Prostate gland (tissue), 2 donors: ENCODE data around the gene TMC1. TPM values are rescaled to one million over a fixed set of nuclear protein-coding genes. Genes with fewer than 3 reads are reported as not detected.

Experiments
- DNase-seq: peaks from one replicate; pipeline ENCODE4 v3.0.0-alpha.2; 2019; ENCODE audit warnings: low spot score
- H3K27ac ChIP-seq, 2 donors: fragments of 200-600 bp; sonication (generic); 2 replicates each; pipeline ENCODE4 v1.5.1; 2017 to 2019
- H3K27me3 ChIP-seq: fragments of 200-600 bp; sonication (generic); replicated peaks from 2 replicates; pipeline ENCODE4 v1.5.1; 2019; ENCODE audit not compliant: insufficient read depth
- H3K36me3 ChIP-seq, 2 donors: fragments of 200-600 bp; sonication (generic); 1 replicate in 1 of 2; 2 replicates in 1 of 2; pipeline versions ENCODE4 v1.5.1 to v1.8.1; 2017 to 2019
- H3K4me1 ChIP-seq: fragments of 200-600 bp; sonication (generic); replicated peaks from 2 replicates; pipeline ENCODE4 v1.5.1; 2019
- H3K4me3 ChIP-seq, 2 donors: fragments of 200-600 bp; sonication (generic); 2 replicates each; pipeline ENCODE4 v1.5.1; 2017 to 2019
- H3K9me3 ChIP-seq: fragments of 200-600 bp; sonication (generic); 2 replicates; pipeline ENCODE4 v1.5.1; 2017
- POLR2A ChIP-seq: fragments of 450-650 bp; IDR thresholded peaks from one replicate; pipeline ENCODE4 v1.6.1; 2016; ENCODE audit warnings: antibody characterized with exemption, mild to moderate bottlenecking
- POLR2AphosphoS5 ChIP-seq: sonication (generic); formaldehyde crosslinking; IDR thresholded peaks from one replicate; pipeline ENCODE4 v1.6.1; 2017; ENCODE audit warnings: antibody characterized with exemption
- WGBS: methylation state at CpG from one replicate; pipeline ENCODE4 v1.1.5; 2018; 5-methylcytosine and 5-hydroxymethylcytosine counted together
- intact Hi-C: fragments of 100-400 bp; cut with DNase I; formaldehyde crosslinking; loops from one replicate; pipeline ENCODE4 v1.14.2; 2022
- total RNA-seq, 2 donors: library from RNA; depleted of rRNA; stranded (reverse); fragments of >200 nt; gene quantifications; one replicate each; pipeline ENCODE4 v1.1.0, GENCODE V29; 2016
- TF ChIP-seq, protein P1 (sequence below), 4 experiments: fragments of 200-600 bp in 2 of 4; fragments of 450-650 bp in 2 of 4; sonication (generic) in 2 of 4; IDR thresholded peaks; 1 replicate in 3 of 4; 2 replicates in 1 of 4; pipeline ENCODE4 v1.5.1; 2016 to 2019; ENCODE audit warnings: antibody characterized with exemption in 4 of 4, mild to moderate bottlenecking in 2 of 4, moderate library complexity in 2 of 4

Gene TMC1
- total RNA-seq, 2 donors from 2014 or later, result 3.0 to 5.3 TPM

DNA sequence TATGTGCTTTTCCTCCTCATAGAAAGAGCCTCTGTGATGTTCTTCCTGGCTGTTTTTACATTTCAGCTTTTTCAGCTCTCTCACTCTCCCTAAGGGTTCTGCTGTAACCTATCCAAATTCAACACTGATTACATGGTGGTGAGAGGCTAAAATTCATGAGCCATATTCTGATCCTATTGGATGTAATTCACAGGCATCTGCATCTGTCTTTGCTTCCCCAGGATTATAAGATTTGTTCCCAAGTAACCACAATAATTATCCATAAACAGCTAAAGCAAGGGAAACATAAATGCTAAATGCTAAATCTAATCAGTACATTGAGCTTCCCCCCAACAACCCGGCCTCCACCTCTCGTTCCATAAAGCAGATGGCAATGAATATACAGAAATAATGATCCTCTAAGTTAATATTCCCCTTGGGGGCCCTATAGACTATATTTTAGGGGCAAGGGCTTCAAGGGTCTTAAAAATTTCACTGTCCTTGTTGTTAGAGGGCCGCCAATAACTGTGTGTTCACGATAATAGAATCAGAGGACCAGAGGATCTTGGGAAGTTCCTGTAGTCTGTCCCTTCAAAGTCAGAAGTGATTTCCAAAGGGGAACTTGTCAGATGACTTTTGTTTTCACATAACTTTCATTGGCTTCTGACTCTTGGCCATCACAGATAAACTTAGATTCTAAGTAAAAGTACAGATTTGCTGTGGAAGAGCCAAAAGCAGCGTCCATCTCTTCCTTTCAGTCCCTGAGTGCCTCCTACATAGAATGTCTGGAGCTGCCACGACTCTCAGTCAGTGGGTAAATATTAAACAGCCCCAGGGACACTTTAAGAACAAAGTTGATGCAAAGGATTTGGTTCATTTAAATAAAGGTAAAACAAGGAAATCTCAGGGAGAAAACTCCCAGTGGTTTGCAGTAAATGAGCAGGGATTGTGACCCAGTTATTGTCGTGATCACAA is 305.9 kb downstream of the TMC1 start:
- TF ChIP-seq, protein P1, sequence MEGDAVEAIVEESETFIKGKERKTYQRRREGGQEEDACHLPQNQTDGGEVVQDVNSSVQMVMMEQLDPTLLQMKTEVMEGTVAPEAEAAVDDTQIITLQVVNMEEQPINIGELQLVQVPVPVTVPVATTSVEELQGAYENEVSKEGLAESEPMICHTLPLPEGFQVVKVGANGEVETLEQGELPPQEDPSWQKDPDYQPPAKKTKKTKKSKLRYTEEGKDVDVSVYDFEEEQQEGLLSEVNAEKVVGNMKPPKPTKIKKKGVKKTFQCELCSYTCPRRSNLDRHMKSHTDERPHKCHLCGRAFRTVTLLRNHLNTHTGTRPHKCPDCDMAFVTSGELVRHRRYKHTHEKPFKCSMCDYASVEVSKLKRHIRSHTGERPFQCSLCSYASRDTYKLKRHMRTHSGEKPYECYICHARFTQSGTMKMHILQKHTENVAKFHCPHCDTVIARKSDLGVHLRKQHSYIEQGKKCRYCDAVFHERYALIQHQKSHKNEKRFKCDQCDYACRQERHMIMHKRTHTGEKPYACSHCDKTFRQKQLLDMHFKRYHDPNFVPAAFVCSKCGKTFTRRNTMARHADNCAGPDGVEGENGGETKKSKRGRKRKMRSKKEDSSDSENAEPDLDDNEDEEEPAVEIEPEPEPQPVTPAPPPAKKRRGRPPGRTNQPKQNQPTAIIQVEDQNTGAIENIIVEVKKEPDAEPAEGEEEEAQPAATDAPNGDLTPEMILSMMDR (IDR thresholded peaks at IDR 0.05), result no peak
- TF ChIP-seq POLR2AphosphoS5 (no peak), POLR2A (no peak)
- Histone ChIP-seq H3K27ac (no peak overlapping the region), H3K9me3 (no peaks in the 10 kb centered on the region), H3K4me3 (no peak overlapping the region), H3K4me1 (no peaks in the 10 kb centered on the region), H3K27me3 (no peaks in the 10 kb centered on the region), H3K36me3 (no peaks in the 10 kb centered on the region)
- intact Hi-C loops, result loop anchor here (10.0 kb wide), 2 partner anchors 222 to 782 kb away; no protein-coding TSS in a partner anchor
- no peak for DNase-seq
- WGBS, result 67% methylated on average over 7 of the region's 7 CpGs

DNA sequence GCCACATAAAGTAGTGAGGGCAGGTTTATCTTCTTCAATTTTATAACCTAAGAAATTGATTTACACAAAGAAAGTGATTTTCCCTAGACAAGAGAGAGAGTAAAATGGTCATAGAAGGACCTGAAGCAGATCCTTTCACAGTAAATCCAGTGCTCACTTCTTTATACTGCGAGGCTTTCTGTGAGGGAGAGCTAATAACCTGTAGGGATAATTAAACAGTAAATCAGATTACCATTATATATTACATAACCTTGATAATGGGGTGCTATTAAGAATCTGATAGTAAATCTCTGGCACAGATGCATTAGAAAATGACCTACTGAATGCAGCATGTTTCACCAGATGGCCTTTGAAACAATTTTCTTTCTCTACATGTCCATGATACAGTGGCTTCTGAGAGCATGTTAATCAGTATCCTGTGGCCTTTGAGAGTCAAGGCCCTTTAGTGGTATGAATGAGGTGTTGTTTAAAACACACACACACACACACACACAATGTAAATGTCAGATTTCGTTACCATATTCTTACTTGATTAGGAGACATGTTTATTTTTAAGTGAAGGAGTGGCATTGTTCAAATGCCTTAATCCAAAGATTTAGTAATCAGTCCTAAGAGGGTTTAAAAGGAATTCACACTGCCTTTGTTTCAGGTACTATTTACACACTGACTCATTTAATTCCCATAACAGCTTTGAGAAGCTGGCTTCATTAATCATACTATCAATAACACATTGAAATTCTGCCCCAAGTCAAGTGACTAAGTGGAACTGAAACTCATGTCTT is 306.7 kb downstream of the TMC1 start:
- DNase-seq, result no peak
- WGBS, result 65% methylated on average over 2 of the region's 2 CpGs
- Histone ChIP-seq H3K9me3 (no peaks in the 10 kb centered on the region), H3K27me3 (no peaks in the 10 kb centered on the region), H3K4me3 (no peak overlapping the region), H3K4me1 (no peaks in the 10 kb centered on the region), H3K36me3 (no peaks in the 10 kb centered on the region), H3K27ac (no peak overlapping the region)
- intact Hi-C loops, result loop anchor here (10.0 kb wide), 2 partner anchors 223 to 783 kb away; no protein-coding TSS in a partner anchor
- no peak for TF ChIP-seq POLR2AphosphoS5
- TF ChIP-seq, protein P1 (IDR thresholded peaks at IDR 0.05), result no peak
- TF ChIP-seq POLR2A, result no peak

DNA sequence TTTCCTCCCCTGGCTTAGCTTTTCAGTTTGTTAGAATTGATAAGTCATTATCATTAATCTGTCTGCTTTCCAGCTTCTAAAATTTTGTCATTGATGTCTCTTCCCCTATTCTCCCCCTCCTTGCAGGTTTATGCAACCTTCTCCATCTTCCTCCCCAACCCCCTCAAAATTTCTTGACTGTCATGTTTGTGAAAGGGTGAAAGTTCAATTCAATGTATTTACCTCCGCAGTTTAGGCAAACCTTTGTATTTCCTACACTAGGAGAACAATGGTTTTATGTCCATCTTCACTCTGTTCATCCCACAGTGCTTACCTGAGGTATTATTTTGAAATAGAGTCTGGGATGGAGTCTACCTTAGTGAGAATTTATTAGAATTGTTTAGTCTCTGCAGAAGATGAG is 313.6 kb downstream of the TMC1 start:
- 90% methylated on average over 1 of the region's 1 CpG for WGBS

DNA sequence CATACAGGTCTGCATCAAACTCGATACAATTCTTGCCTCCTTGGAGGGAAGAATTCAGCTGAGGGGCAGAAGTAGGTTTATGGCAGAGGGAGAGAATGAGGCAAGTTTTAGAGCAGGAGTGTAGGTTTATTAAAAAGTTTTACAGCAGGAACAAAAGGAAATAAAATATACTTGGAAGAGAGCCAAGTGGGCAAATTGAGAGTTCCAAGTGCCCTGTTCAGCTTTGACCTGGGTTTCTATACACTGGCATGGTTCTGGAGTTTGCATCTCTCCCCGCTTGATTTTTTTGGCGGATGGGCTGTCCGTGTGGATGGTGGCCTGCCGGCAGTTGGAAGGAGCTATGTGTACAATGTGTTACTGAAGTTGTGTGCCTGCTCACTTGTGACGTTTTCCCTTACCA is 315.4 kb downstream of the TMC1 start:
- 80% methylated on average over 6 of the region's 6 CpGs for WGBS
- H3K27me3 ChIP-seq, result no peaks in the 10 kb centered on the region
- H3K4me3 ChIP-seq, result no peak overlapping the region
- no peaks in the 10 kb centered on the region for H3K9me3 ChIP-seq
- H3K4me1 ChIP-seq, result no peaks in the 10 kb centered on the region
- no peak for DNase-seq
- H3K36me3 ChIP-seq, result no peaks in the 10 kb centered on the region
- H3K27ac ChIP-seq, result no peak overlapping the region
- intact Hi-C loops, result no loop called here
- TF ChIP-seq POLR2A (no peak), POLR2AphosphoS5 (no peak)
- TF ChIP-seq, protein P1 (IDR thresholded peaks at IDR 0.05), result no peak

More for the DNA sequence above, 313.6 kb downstream of the TMC1 start:
- intact Hi-C loops, result no loop called here
- H3K27ac ChIP-seq, result no peak overlapping the region
- H3K4me3 ChIP-seq, result no peak overlapping the region
- TF ChIP-seq POLR2A (no peak), POLR2AphosphoS5 (no peak)
- TF ChIP-seq, protein P1 (IDR thresholded peaks at IDR 0.05), result no peak
- no peaks in the 10 kb centered on the region for H3K9me3 ChIP-seq
- no peak for DNase-seq
- no peaks in the 10 kb centered on the region for H3K4me1 ChIP-seq
- H3K36me3 ChIP-seq, result no peaks in the 10 kb centered on the region
- no peaks in the 10 kb centered on the region for H3K27me3 ChIP-seq
